Measurements from ENCODE around the gene PPRC1.

Gene PPRC1

GRCh38 chr10:102119417-102120141 lies 13.3 kb upstream of the PPRC1 start:
- DNase-seq (ENCODE audit: low spot score) (peak; percentile 20), FAIRE-seq (no peak)

GRCh38 chr10:102120142-102120990 lies 12.5 kb upstream of the PPRC1 start, which contains the start of gene LDB1:
LDB1 (minus strand) TSS chr10:102120368; CDS start chr10:102120110, 258 bp downstream.
- FAIRE-seq (no peak), DNase-seq (ENCODE audit: low spot score) (peak; percentile 58)

- DNase-seq (ENCODE audit: low spot score) (no peak), FAIRE-seq (no peak)
Observed at GRCh38 chr10:102120991-102121738, 11.7 kb upstream of the PPRC1 start.

- no peak for DNase-seq (ENCODE audit: low spot score)
- FAIRE-seq, result no peak
Observed at GRCh38 chr10:102121739-102122372, 11.0 kb upstream of the PPRC1 start.

GRCh38 chr10:102122450-102122849 lies 10.4 kb upstream of the PPRC1 start:
- DNase-seq (ENCODE audit: low spot score), result no peak
- no peak for FAIRE-seq

- DNase-seq (ENCODE audit: low spot score), result no peak
- no peak for FAIRE-seq
Observed at GRCh38 chr10:102123223-102123622, 9.6 kb upstream of the PPRC1 start.

GRCh38 chr10:102131286-102132170 lies 1.3 kb upstream of the PPRC1 start:
- DNase-seq (ENCODE audit: low spot score), result no peak

GRCh38 chr10:102132193-102132562 lies 662 bp upstream of the PPRC1 start:
- no peak for FAIRE-seq
- DNase-seq (ENCODE audit: low spot score), result no peak

More at GRCh38 chr10:102131286-102132170, 1.3 kb upstream of the PPRC1 start:
- no peak for FAIRE-seq

- no peak for FAIRE-seq
- DNase-seq (ENCODE audit: low spot score), result peak; percentile 61
Observed at GRCh38 chr10:102133373-102134195, 744 bp downstream of the PPRC1 start.

GRCh38 chr10:102134416-102134815 lies 1.6 kb downstream of the PPRC1 start:
- no peak for FAIRE-seq
- DNase-seq (ENCODE audit: low spot score), result no peak

GRCh38 chr10:102135956-102136526 lies 3.2 kb downstream of the PPRC1 start:
- no peak for FAIRE-seq
- DNase-seq (ENCODE audit: low spot score), result no peak

GRCh38 chr10:102139281-102140110 lies 6.7 kb downstream of the PPRC1 start:
- no peak for FAIRE-seq
- no peak for DNase-seq (ENCODE audit: low spot score)

GRCh38 chr10:102140218-102140617 lies 7.4 kb downstream of the PPRC1 start:
- DNase-seq (ENCODE audit: low spot score) (no peak), FAIRE-seq (no peak)

- DNase-seq (ENCODE audit: low spot score), result no peak
- FAIRE-seq, result no peak
Observed at GRCh38 chr10:102140913-102141540, 8.2 kb downstream of the PPRC1 start.

- FAIRE-seq, result no peak
- no peak for DNase-seq (ENCODE audit: low spot score)
Observed at GRCh38 chr10:102141583-102142107, 8.8 kb downstream of the PPRC1 start.

GRCh38 chr10:102146971-102147428 lies 14.2 kb downstream of the PPRC1 start:
- no peak for DNase-seq (ENCODE audit: low spot score)
- FAIRE-seq, result no peak

GRCh38 chr10:102147561-102147960 lies 14.7 kb downstream of the PPRC1 start:
- FAIRE-seq (no peak), DNase-seq (ENCODE audit: low spot score) (peak; percentile 31)

Measured in RCC 7860 (cell line).